ENCODE measurements around the gene PPP1R7.

PPP1R7 gene

DNA sequence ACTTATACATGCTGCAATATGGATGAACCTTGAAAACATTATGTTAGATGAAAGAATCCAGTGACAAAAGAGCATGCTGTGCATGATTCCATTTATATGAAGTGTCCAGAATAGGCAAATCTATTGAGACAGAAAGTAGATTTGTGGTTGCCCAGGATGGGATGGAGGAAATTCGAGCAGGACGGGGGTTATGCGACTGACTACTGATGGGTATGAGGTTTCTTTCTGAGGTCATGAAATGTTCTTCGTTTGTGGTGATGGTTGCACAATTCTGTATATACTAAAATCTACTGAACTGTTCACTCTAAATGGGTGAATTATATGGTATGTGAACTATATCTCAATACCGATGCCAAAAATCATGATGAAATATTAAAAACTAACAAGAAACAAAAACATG is 29.3 kb upstream of the PPP1R7 start:
- FAIRE-seq: no peak

DNA sequence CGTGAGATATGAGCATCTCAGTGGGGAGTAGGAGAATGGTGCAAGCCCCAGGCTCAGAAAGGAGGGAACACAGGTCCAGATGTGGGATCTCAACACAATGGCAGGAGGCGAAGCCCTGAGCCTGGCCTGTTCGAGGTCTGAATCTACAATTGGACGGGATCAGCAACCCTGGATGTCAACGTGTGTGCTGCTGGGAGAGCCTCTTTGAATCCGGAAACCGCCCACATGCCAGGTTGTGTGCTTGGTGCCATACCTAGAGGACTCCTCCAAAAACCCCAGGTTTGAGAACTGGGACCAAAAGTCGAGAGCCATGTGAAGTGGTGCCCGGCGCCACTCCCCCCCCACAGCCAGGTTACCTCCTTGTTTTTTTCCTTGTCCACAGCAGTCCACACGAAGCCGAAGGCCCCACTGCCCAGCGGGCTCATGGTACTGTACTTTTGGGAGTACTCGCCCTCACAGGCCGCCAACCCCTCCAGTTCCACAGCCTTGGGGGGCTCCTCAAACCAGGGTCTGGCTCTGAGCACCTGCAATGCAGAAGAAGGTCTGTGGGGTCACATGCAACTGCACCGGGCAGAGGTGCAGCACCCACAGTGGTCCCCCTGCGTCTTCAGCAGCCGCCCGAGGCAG is 27.8 kb upstream of the PPP1R7 start:
- no peak for FAIRE-seq

DNA sequence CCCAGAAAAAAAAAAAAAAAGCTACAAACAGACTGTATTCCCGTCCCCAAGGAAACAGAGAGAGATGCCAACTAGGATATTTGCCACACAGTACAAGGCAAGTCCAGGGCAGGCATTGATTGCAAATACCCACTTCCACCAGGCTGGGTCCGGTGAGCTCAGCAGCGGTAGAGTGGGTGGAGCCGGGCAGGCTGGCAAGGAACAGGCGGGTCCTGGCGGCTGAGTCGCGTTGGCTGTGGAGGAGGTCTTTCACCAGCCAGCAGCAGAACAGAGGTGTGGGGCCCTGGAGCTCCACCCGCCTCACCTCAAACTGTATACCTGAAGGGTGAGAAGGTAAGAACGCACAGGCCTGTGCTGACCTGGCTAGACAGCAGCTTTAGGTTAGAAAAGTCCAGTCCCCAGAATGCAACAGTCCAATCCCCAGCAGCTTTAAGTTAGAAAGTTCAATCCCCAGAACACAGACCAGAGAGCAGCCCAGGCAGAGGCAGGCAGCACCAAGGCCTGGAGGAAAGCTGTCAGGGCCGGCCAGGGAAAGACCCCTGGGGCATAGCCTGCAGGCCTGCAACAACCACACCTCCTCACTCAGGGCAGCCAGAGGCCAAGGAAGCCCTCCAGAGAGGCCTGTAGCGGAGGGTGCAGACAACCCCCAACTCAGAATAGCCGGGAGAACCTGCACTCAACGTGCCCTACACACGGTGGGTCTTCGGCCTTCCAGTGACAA is 26.3 kb upstream of the PPP1R7 start:
- FAIRE-seq: no peak

DNA sequence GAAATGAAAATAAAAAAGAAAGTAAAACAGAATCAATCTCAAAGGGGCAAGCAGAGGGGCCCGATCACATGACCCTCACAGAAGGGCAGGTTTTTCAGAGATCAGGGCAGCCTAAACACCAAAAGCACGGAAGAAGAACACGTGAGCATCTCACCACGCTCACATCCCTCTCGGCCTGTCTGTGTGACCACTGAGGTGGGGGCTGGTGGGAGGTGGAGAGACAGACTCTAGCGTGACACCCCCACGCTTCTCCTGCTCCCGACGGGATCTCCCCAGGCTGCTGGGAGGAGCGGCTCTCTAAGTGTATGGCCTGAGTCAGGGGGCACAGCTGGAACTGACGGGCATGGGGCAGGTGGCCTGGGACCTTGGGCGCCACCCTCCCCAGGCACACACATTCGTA is 24.6 kb upstream of the PPP1R7 start:
- no peak for FAIRE-seq

DNA sequence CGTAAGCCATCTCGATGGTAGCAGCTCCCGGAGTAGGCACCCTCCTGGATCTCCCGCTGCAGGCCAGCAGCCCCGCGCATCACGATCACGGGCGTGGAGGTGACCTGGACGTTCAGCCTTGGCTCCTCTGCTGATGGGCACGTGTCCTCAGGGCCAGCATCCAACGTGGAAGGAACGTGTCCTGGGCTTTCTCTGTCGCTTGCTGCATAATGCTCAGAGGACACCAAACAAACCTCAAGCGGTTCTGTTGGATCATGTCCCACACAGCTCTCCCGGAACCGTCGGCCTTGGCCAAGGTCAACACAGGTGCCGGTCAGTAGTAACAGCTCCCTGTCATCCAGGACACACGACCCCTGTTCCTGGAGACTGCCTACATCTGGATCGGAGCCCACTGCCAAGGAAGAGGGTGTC is 24.1 kb upstream of the PPP1R7 start:
- FAIRE-seq: no peak

DNA sequence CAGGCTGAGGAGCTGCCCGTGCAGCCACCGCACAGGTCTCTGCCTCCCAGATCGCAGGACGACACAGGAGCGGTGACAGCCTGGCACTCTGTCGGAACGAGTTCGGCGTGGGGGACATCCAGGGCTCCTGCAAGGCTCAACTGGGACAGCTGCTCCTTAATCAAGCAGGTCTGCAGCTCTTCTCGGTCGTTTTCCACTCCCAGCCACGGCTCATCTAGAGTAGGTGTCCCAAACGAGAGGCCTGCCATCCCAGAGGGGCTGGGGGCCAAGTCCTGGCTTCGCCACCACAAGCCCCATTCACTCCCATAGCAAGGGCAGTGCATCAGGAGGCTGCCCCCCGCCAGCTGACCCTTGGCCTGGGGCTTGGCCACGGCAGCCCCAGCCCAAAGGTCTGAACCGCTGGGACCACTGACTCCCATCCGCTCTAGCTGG is 23.5 kb upstream of the PPP1R7 start:
- no peak for FAIRE-seq

DNA sequence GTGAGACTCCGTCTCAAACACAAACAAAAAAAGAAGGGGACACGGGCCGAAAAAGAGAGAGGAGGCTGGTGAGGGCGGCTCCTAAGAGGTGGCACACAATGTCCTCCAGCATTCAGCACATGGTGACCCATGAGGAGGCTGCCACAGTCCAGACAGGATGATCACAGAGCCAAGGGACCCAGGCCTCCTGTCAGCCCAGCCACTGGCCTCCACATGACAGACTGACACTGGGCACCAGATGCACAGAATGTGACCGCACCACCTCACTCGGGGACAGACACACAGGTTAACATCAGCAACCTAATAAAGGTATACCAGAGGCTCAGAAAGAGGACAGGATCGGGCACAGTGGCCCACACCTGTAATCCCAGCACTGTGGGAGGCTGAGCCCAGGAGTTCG is 22.0 kb upstream of the PPP1R7 start:
- no peak for FAIRE-seq

DNA sequence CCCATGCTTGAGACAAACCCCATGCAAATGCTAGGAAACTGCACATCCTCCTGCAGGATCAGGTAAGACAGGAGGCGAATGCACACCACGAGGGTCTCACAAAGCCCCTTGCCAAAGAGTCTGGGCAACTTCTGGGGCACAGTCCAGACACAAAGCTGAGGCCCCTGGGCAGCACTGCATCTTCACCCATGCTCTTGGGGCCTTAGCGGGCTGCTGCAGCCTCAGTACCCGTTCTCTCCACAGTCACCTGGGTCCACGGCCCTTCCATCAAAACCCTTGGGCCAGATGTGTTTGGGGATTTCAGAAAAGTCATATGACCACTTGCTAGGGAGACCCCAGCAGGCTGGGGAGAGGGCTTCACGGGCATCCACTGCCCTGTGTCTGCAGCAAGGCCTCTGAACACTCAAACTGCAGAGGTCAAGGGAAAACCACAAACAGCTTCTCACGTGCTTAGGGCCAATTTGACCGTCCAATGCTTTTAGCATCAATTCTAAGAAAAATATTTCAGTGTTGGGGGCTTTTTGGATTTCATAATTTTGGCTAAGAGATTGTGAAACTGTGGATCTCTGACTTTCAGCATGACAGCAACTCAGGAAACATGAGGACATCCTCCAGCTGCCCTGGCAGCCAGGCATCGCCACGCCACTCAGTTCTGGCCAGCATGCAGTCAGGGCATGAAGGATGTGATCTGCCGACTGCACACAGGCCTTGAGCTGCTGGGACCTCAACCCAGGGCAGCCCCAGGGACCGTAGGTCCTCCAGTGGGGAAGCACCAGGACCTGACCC is 21.0 kb upstream of the PPP1R7 start:
- no peak for FAIRE-seq

DNA sequence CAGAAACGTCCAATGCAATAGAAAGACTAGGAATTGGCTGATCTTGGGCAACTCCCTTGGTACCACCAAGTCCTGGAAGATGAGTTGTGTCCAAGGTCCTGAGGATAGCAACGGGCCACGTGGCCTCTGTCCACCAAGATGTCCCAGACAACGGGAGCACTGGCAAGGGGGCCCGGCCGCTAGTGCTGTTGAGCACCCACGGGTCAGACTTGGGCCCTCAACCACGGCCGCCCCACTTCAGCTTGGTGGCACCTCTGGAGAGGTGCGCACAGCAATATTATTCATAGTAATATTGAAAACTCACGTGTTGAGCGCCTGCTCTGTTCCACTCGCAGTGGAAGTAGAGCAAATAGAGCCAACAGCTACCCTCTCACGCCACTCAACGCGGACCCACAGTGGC is 20.0 kb upstream of the PPP1R7 start:
- FAIRE-seq: no peak

DNA sequence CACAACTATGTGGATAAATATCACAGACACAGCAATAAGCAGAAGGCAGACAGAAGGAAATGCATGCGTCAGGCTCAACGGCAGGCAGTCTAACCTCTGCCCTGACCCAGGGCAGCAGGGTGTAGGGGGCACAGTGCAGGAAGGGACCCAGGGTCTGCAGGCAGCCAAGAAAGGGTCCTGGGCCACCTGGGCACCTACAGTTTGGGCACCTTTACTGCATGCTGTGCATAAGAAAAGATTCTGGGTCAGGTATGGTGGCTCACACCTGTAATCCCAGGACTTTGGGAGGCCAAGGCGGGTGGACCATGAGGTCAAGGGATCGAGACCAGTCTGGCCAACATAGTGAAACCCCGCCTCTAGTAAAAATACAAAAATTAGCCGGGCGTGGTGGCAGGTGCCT is 18.7 kb upstream of the PPP1R7 start:
- no peak for FAIRE-seq

DNA sequence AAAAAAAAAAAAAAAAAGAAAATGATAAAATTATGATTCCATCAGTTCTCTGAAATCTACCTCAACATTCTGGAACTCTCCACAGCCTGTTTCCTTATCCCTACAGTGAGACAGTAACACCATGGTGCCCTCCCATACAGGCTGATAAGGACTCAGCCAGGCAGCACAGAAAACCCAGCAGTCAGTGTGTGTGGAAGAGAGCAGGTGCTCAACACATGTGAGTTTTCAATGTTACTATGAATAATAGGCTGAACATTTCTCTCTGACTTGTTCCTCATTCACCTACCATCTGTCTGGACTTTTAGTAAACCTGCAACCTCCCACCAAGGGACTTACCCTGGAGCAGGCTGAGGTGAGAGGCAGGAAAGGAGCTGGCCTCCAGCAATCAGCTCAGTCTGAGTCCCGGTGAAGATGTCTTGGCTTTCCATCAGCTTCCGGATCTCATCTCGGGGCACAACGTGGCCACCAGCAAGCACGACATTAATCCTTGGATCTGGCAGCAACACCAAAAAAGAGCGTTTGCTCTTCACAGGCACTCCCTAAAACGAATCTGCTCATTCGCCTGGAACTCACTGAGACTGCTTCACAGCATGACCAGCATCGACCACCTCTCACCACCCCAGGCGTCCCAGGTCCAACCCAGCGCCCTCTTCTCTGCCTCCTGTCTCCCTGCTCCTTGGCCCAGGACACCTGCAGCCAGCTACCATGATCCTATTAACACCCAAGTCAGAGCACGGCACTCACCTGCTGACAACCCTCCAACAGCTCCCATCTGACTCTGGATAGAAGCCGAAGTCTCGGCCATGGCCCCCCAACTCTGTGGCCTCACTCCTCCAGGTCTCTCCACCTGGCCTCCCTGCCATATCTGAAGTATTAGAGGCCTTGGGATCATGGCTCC is 17.5 kb upstream of the PPP1R7 start:
- FAIRE-seq: no peak

DNA sequence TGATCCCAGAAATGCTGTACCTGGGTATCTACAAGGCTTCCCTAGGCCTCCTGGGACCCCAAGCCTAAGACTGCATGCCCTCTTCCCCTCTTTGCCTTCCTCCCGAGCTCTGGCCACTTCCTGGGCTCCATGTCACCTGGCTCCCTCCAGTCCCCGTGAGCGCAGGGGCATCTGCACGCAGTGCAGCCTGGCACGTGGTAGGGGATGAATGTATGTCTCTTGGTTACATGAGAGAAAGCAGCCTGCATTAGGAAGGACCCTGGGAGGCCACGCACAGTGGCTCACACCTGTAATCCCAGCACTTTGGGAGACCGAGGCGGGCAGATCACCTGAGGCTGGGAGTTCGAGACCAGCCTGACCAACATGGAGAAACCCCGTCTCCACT is 16.8 kb upstream of the PPP1R7 start:
- FAIRE-seq: no peak

DNA sequence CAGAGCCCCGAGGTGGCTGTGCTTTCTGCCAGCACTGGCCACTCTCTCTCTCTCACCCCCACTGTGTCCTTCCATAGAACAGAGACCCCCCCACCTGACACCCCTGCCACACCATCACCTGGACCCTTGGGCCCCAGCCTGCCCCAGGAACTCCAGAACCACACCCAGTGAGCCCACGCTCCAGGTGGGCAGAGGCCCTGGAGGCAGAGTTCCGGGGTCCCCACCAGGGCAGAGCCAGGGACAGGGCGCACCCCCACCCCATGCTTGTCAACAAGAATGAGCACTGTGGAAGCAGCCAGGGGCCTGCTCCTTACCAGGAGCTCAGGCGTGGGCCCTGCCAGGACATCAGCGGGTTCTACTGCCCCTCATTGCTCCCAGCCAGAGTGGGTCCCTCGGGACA is 15.6 kb upstream of the PPP1R7 start:
- no peak for FAIRE-seq

DNA sequence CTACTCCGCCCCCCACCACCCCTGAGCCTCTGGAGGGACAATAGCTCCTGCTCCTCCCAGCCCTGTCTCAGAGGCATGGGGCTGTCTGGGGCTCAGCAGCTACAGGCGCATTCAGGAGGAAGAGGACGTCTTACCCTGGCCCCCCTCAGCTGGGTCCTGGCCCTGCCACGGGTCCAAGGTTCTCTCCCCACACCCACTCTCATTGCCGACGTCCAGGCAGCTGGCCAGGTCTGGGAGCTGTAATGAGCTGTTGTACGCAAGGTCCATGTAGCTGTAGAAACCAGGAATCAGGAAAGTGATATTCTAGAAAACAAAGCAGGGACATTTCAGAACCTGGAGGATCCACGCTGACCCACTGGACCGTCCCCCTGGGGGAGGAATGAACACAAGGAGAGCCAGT is 14.5 kb upstream of the PPP1R7 start:
- no peak for FAIRE-seq

DNA sequence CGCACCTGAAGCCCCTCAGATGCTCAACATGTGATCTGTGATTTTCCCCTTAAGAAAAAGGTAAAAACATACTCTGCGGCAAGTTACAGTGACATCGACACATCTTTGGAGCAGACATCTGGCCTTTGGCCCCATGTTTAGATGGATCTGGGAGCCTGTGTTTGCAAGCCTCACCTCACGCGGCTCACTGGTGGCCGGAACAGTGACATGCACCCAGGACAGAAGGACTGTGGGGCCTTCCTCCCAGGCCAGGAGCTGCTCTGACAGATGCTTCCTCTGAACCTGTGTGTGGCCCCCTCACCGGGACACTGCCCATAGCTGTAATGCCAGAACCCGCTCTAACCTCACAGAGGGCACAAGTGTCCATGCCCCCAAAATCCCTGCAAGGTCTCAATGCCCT is 14.1 kb upstream of the PPP1R7 start:
- no peak for FAIRE-seq

DNA sequence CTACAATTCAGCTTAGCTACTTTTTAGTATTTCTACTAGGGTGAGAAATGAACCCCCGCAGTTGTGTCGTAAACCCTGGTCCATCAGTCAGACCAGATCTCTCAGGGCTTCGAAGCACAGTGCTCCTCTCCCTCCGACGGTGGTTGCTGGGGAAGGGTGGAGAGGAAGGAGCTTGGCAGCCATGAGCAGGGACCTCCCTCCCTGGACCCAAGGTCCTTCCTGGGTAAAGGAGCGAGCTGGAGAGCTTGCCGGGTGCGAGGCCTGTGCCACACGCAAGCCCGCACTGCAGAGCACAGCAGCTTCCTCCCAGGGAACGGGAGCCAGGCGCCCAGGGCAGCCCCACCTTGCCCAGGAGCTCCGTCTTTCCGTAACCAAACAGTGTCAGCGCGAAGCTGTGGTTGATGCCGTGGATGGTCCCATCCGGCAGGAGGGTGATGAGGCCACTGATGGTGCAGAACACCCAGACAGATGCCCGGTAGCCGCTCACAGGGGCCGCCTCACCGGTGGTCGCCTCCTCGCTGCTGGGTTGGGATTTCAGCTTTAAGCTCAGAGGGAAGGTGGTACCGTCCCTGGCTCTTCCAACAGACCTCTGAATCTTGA is 13.5 kb upstream of the PPP1R7 start:
- FAIRE-seq: no peak

DNA sequence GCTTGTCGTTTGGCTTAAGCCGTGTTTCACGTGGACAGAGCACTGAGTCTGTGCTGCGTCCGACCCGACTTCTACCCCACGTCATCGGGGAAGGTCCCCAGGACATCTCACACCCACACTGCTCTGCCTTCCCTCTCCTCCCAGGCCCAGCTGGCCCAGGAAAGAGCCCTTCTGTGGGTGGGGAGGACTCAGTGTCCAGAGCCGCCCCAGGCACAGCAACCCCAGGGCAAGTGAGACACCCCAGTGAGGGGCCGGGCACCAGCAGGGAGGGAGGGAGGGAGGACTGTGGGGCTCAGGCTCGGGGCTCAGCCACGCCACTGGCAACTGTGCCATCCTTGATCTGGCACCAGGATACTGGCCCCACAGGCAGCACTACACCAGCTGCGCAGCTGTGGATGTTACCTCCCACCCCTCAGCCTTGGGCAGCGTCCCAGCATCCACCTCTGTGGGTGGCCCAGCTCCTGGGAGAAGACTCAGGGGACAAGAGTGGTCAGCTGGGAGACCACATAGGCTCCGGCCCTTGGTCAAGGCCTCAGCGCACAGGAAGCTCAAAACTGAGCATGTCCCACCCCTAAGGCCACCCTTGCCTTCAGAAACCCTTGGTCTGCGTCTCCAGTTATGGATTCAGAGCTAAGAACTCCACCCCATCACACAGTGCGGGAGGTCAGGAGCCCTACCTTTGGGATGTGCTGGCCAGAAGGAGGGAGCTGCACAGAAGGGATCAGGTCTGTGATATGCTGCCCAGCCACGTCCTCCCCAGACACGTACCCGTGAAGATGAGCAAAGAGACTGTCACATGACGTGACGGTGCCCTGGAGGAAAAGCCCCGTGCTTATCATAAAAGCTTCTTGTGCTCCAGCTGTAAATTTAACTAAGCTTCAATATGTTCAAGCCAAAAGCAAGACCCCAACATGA is 12.7 kb upstream of the PPP1R7 start:
- no peak for FAIRE-seq

DNA sequence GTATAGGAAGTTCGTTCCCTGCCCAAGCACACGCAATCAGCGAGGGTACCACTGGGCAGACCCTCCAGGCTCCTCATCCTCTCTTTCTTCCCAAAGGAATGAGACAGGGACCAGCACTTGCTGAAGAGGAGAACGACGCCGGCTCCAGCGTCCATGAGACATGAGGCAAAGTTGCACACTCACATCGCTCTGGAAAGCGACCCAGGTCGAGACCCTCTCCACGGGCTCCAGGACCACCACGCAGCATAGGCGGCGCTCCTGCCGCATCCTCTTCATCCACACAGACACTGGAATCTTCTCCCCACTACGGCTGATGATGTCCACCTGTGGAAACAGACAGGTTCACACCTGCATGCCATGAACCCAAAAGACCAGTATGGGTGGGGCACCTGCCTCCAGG is 11.8 kb upstream of the PPP1R7 start:
- FAIRE-seq: no peak

DNA sequence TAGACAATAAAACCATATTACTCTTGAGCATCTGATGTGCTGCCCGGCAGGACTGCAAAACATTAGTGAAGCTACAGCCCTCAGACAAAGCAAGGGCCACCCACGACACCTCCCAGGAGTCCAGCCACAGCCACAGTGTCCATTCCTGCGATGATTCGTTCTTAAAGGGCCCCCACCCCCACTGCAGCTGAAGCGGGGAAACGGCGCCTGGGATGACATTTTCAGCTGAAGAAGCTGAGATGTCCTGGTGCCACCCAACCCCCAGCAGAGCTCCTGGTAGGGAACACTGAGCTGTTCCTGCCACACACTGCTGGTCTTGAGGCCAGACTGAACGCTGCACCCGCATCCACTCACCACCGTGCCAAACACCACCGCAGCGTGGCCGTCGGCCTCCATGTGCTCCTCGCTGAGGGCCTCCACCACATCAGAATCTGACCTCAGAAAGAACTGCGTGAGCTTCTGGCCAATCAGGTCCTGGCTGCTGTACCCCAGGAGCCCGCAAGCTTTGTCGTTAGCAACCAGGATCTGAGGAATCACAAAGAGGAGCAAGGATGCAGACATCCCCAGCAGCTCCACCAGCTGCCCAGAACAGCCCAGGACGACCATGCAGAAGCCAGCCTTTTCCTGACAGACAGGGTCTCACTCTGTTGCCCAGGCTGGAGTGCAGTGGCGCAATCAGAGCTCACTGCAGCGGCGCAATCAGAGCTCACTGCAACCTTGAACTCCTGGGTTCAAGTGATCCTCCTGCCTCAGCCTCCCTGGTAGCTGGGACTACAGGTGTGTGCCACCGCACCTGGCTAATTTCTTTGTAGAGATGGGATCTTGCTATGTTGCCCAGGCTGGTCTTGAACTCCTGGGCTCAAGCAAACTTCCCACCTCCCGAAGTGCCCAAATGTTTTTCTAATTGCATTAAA is 10.5 kb upstream of the PPP1R7 start:
- FAIRE-seq: no peak

DNA sequence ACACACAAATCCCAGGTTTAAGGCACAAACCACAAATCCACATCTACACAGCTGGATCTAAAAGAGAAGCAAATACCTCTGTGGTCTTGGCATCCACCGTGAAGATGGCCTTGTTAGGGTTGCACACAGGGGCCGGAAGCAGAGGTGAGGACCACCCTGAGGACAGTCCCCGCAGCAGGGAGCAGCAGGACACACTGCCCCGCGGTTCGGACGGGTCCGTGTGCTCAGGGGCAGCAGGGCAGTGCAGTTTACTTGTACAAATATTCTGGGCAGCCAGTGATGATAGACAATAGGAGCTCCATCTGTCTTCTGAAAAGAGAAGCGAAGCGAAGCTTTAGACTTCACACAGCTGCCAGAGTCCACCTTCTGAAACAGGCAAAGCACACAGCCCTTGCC is 9.8 kb upstream of the PPP1R7 start:
- FAIRE-seq: no peak

Measured in islet of Langerhans (tissue), 1 donor.